CD14-positive monocyte (primary cell): ENCODE measurements around the gene DGKE. TPM values are rescaled to one million over a fixed set of nuclear protein-coding genes. Genes with fewer than 3 reads are reported as not detected.

ENCODE experiments used
- DNase-seq, 3 donors: peaks; one replicate each; pipeline ENCODE4 v3.0.0-alpha.2; 2011 to 2022
- H2AFZ ChIP-seq: 2 replicates; pipeline ENCODE4 v1.6.0; 2012; ENCODE audit warnings: mild to moderate bottlenecking, low read depth, low read length, inconsistent platforms; ENCODE audit not compliant: insufficient read depth, poor library complexity, severe bottlenecking
- H3K27ac ChIP-seq, 2 donors: 1 replicate in 1 of 2; 2 replicates in 1 of 2; pipeline ENCODE4 v1.5.1; 2012 to 2013; ENCODE audit warnings: low read length in 2 of 2, control low read depth in 1 of 2, inconsistent platforms in 1 of 2, low read depth in 1 of 2, mild to moderate bottlenecking in 1 of 2
- H3K27me3 ChIP-seq, 2 donors: one replicate each; pipeline versions ENCODE4 v1.6.0 to v1.6.1; 2011 to 2013; ENCODE audit warnings: low read length in 2 of 2; ENCODE audit not compliant: control insufficient read depth in 2 of 2, insufficient read depth in 2 of 2
- H3K36me3 ChIP-seq, 2 donors: replicated peaks in 1 of 2; 1 replicate in 1 of 2; 2 replicates in 1 of 2; pipeline versions ENCODE4 v1.5.1 to v1.6.1; 2012 to 2013; ENCODE audit warnings: low read length in 2 of 2, control low read depth in 1 of 2, inconsistent platforms in 1 of 2, mild to moderate bottlenecking in 1 of 2; ENCODE audit not compliant: insufficient read depth in 2 of 2, control insufficient read depth in 1 of 2
- H3K4me1 ChIP-seq, 2 donors: 1 replicate in 1 of 2; 2 replicates in 1 of 2; pipeline versions ENCODE4 v1.5.1 to v1.6.1; 2012 to 2013; ENCODE audit warnings: low read length in 2 of 2, control low read depth in 1 of 2, inconsistent platforms in 1 of 2, mild to moderate bottlenecking in 1 of 2, moderate library complexity in 1 of 2; ENCODE audit not compliant: insufficient read depth in 2 of 2, control insufficient read depth in 1 of 2
- H3K4me2 ChIP-seq: replicated peaks from 2 replicates; pipeline ENCODE3; 2012; ENCODE audit warnings: low read length, moderate library complexity, mild to moderate bottlenecking; ENCODE audit not compliant: poor library complexity, severe bottlenecking; ENCODE audit errors: extremely low read depth
- H3K4me3 ChIP-seq, 3 experiments: fragments of 200-600 bp in 1 of 3; sonication (generic) in 1 of 3; replicated peaks in 1 of 3; 1 replicate in 2 of 3; 2 replicates in 1 of 3; pipeline ENCODE4 v1.5.1; 2011 to 2013; ENCODE audit warnings: low read length in 3 of 3, mild to moderate bottlenecking in 3 of 3, control low read depth in 2 of 3, low read depth in 2 of 3, inconsistent platforms in 1 of 3, moderate library complexity in 1 of 3
- H3K79me2 ChIP-seq: 2 replicates; pipeline ENCODE4 v1.6.0; 2012; ENCODE audit warnings: mild to moderate bottlenecking, control low read depth, inconsistent platforms, low read length, moderate library complexity; ENCODE audit not compliant: insufficient read depth
- H3K9ac ChIP-seq: 2 replicates; pipeline ENCODE4 v1.6.0; 2017; ENCODE audit warnings: low read length, mild to moderate bottlenecking; ENCODE audit not compliant: insufficient read depth, poor library complexity, severe bottlenecking
- H3K9me3 ChIP-seq, 2 donors: replicated peaks in 1 of 2; 1 replicate in 1 of 2; 2 replicates in 1 of 2; pipeline versions ENCODE4 v1.5.1 to v1.6.1; 2012 to 2013; ENCODE audit warnings: low read length in 2 of 2, control low read depth in 1 of 2; ENCODE audit not compliant: control insufficient read depth in 1 of 2, insufficient read depth in 1 of 2
- H4K20me1 ChIP-seq: 2 replicates; pipeline ENCODE4 v1.6.0; 2012; ENCODE audit warnings: mild to moderate bottlenecking, low read length, control low read depth, moderate library complexity; ENCODE audit not compliant: insufficient read depth
- H3K27ac Mint-ChIP-seq, 7 donors: one replicate each; pipeline ENCODE4 v1.8.0; 2020; ENCODE audit warnings: mild to moderate bottlenecking in 7 of 7, mixed read lengths in 7 of 7, moderate library complexity in 6 of 7, inconsistent platforms in 2 of 7
- H3K27me3 Mint-ChIP-seq, 3 donors: one replicate each; pipeline ENCODE4 v1.8.0; 2021 to 2022; ENCODE audit warnings: low read depth in 3 of 3, mild to moderate bottlenecking in 3 of 3, mixed read lengths in 3 of 3, moderate library complexity in 3 of 3, inconsistent platforms in 1 of 3
- H3K36me3 Mint-ChIP-seq, 2 donors: one replicate each; pipeline ENCODE4 v1.8.0; 2020; ENCODE audit warnings: mixed read lengths in 2 of 2, inconsistent platforms in 1 of 2, mild to moderate bottlenecking in 1 of 2
- H3K4me1 Mint-ChIP-seq: one replicate; pipeline ENCODE4 v1.8.0; 2020; ENCODE audit warnings: mild to moderate bottlenecking, mixed read lengths
- H3K4me3 Mint-ChIP-seq, 2 donors: one replicate each; pipeline ENCODE4 v1.8.0; 2020; ENCODE audit warnings: mild to moderate bottlenecking in 2 of 2, mixed read lengths in 2 of 2, moderate library complexity in 1 of 2
- H3K9me3 Mint-ChIP-seq, 7 donors: one replicate each; pipeline ENCODE4 v1.8.0; 2020 to 2022; ENCODE audit warnings: mixed read lengths in 7 of 7, mild to moderate bottlenecking in 6 of 7, moderate library complexity in 6 of 7, inconsistent platforms in 2 of 7
- CTCF ChIP-seq: fragments of 200-600 bp; IDR thresholded peaks from one replicate; pipeline ENCODE4 v1.8.0; 2022; ENCODE audit warnings: antibody characterized with exemption, mild to moderate bottlenecking
- WGBS: methylation state at CpG from one replicate; pipeline ENCODE4 v1.1.5; 2013; ENCODE audit warnings: missing lambda C conversion rate; ENCODE audit not compliant: insufficient coverage; 5-methylcytosine and 5-hydroxymethylcytosine counted together
- intact Hi-C, 2 donors: fragments of 100-400 bp; cut with micrococcal nuclease; formaldehyde crosslinking; loops; one replicate each; pipeline versions ENCODE4 v1.15.0 to v1.15.1; 2023
- polyA plus RNA-seq, 3 donors: library from polyadenylated mRNA; depleted of rRNA in 1 of 3; unstranded in 2 of 3; stranded (reverse) in 1 of 3; fragments of 300-500 nt in 2 of 3; fragments of >200 nt in 1 of 3; fragmentation: Illumina TruSeq in 2 of 3; gene quantifications; 1 replicate in 2 of 3; 2 replicates in 1 of 3; pipeline ENCODE4 v1.2.3, GENCODE V29; 2012 to 2021

DGKE gene
- polyA plus RNA-seq, 3 donors = 1.1 to 3.0 (median 1.5) TPM

DNA sequence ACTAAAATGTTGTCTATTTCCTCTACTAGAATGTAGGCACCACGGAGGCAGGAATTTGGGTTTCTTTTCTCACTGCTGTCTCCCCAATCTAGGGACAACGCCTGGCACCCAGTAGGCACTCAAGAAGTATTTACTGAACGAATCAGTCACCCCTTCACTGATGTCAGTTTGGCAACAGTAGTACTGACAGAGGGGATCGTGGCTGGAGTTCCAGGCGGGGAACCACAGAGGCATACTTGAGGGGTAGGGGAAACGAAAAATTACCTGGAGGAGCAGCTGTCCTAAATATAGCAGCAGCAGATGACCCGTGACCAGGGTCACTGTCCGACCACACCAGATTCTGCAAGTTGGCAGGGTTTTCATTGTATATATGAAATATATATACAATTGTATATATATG lies 46.6 kb downstream of the DGKE start:
- H4K20me1 ChIP-seq = peaks cover 20% of the 10 kb centered on the region
- peak overlapping the region; percentile 20 to 66 for H3K4me3 Mint-ChIP-seq
- H3K79me2 ChIP-seq = no peaks in the 10 kb centered on the region
- peak overlapping the region in 1 of 2 donors; percentile 45 for H3K27ac ChIP-seq
- H3K27me3 Mint-ChIP-seq = no peaks in the 10 kb centered on the region
- no peak for DNase-seq
- 0% methylated on average over 1 of the region's 8 CpGs for WGBS
- H3K36me3 ChIP-seq = peaks cover 0 to 10% of the 10 kb centered on the region in 2 donors
- peaks cover 38 to 58% of the 10 kb centered on the region in 2 donors for H3K4me1 ChIP-seq
- peak overlapping the region; percentile 55 to 83 (median 77) for H3K27ac Mint-ChIP-seq
- peaks cover 0 to 14% of the 10 kb centered on the region in 2 donors for H3K9me3 ChIP-seq
- H3K9me3 Mint-ChIP-seq = peaks cover 5 to 20% (median 16%) of the 10 kb centered on the region in 7 donors
- TF ChIP-seq CTCF = no peak
- no peaks in the 10 kb centered on the region for H3K27me3 ChIP-seq
- H3K4me3 ChIP-seq = peak overlapping the region in 1 of 3 experiments; percentile 8
- intact Hi-C loops = no loop called here
- peak overlapping the region; percentile 47 for H3K9ac ChIP-seq
- H3K36me3 Mint-ChIP-seq = peaks cover 19 to 20% of the 10 kb centered on the region in 2 donors
- H2AFZ ChIP-seq = no peak overlapping the region
- H3K4me2 ChIP-seq = peak overlapping the region; percentile 47
- H3K4me1 Mint-ChIP-seq = peaks cover 59% of the 10 kb centered on the region

- peak overlapping the region in 3 of 7 donors; percentile 22 to 49 (median 44) for H3K27ac Mint-ChIP-seq
- H3K4me1 Mint-ChIP-seq = peaks cover 63% of the 10 kb centered on the region
- Histone ChIP-seq H3K9me3 (peaks cover 0 to 14% of the 10 kb centered on the region in 2 donors), H3K36me3 (peaks cover 5 to 20% of the 10 kb centered on the region in 2 donors), H3K4me3 (no peak overlapping the region), H3K79me2 (no peaks in the 10 kb centered on the region), H3K27me3 (no peaks in the 10 kb centered on the region), H3K9ac (no peak overlapping the region), H4K20me1 (peaks cover 32% of the 10 kb centered on the region), H3K4me2 (no peak overlapping the region), H3K4me1 (peaks cover 36 to 61% of the 10 kb centered on the region in 2 donors), H3K27ac (no peak overlapping the region), H2AFZ (no peak overlapping the region)
- intact Hi-C loops = no loop called here
- H3K27me3 Mint-ChIP-seq = peaks cover 0 to 3% (median 0%) of the 10 kb centered on the region in 3 donors
- DNase-seq = no peak
- peaks cover 27 to 30% of the 10 kb centered on the region in 2 donors for H3K36me3 Mint-ChIP-seq
- 100% methylated on average over 1 of the region's 3 CpGs for WGBS
- H3K9me3 Mint-ChIP-seq = peaks cover 5 to 20% (median 15%) of the 10 kb centered on the region in 7 donors
- no peak overlapping the region for H3K4me3 Mint-ChIP-seq
- TF ChIP-seq CTCF = no peak
Observed at GRCh38 chr17:56881685-56882295, 47.8 kb downstream of the DGKE start.
